Measurements from ENCODE around the gene SLC6A11. TPM values are rescaled to one million over a fixed set of nuclear protein-coding genes. Genes with fewer than 3 reads are reported as not detected.

SLC6A11 gene
- total RNA-seq, 1 experiment from 2014 or later: not detected

DNA sequence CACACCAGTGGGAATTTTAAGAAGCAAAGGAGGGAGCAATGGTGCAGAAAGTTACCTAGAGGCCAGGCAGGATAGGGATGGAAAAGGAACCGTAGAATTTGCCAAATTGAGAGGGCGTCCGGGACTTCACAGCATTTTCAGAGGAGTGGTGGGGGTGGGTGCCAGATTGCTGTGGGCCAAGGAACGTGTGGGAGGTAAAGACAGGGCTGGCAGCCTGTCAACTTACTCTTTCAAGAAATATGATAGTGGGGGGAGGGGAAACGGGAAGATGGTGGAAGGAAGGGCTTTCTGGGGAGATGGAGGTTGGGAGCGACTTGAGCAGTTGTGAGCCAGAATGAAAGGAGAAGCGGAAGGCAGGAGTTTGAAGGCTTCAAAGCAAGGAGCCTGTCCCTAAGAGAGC is 1.4 kb upstream of the SLC6A11 start:
- no peak for DNase-seq (ENCODE audit: low spot score)
- no TSS peak for BruUV-seq (replicated peaks)
- Histone ChIP-seq H3K4me3 (ENCODE audit: low read depth, low read length, poor library complexity, severe bottlenecking) (no peak overlapping the region), H3K27ac (ENCODE audit: low read depth, low read length, poor library complexity, severe bottlenecking) (no peak overlapping the region), H3K36me3 (ENCODE audit: insufficient read depth, low read length, poor library complexity, severe bottlenecking) (no peaks in the 10 kb centered on the region), H3K27me3 (replicated peaks; ENCODE audit: insufficient read depth, low read depth, low read length, poor library complexity) (peaks cover 52% of the 10 kb centered on the region), H3K9me3 (ENCODE audit: low read depth, low read length, poor library complexity, severe bottlenecking) (no peaks in the 10 kb centered on the region), H3K4me1 (ENCODE audit: insufficient read depth, low read length, poor library complexity, severe bottlenecking) (no peaks in the 10 kb centered on the region)
- TF ChIP-seq, protein P1, sequence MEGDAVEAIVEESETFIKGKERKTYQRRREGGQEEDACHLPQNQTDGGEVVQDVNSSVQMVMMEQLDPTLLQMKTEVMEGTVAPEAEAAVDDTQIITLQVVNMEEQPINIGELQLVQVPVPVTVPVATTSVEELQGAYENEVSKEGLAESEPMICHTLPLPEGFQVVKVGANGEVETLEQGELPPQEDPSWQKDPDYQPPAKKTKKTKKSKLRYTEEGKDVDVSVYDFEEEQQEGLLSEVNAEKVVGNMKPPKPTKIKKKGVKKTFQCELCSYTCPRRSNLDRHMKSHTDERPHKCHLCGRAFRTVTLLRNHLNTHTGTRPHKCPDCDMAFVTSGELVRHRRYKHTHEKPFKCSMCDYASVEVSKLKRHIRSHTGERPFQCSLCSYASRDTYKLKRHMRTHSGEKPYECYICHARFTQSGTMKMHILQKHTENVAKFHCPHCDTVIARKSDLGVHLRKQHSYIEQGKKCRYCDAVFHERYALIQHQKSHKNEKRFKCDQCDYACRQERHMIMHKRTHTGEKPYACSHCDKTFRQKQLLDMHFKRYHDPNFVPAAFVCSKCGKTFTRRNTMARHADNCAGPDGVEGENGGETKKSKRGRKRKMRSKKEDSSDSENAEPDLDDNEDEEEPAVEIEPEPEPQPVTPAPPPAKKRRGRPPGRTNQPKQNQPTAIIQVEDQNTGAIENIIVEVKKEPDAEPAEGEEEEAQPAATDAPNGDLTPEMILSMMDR (conservative IDR thresholded peaks at IDR 0.05; ENCODE audit: low read depth, low read length): no peak
- TF ChIP-seq EZH2 (IDR thresholded peaks at IDR 0.05; ENCODE audit: borderline replicate concordance, low read depth, low read length, poor library complexity, severe bottlenecking): no peak
- intact Hi-C loops (cut with micrococcal nuclease; ENCODE audit: unreplicated experiment): no loop called here
- CTCF ChIA-PET: no interaction called here
- POLR2A ChIA-PET (ENCODE audit: low non-redundant PET): no interaction called here

DNA sequence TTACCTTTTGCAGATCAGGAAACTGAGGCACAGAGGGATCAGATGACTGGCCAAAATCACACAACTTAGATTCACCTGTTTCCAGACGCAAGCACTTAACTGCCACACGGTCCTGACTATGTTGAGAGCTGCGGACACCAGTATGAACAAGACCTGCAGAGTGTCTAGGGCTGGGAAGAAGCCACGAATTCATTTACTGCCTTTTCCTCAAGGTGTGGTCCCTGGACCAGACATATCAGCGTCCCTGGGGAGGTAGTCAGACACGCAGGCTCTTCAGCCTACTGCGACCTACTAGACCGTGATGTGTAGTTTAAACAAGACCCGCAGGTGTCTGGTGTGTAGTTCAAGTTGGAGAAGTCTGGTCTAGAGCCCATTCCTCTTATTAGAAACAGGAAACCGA is 541 bp upstream of the SLC6A11 start:
- Histone ChIP-seq H3K4me1 (ENCODE audit: insufficient read depth, low read length, poor library complexity, severe bottlenecking) (no peaks in the 10 kb centered on the region), H3K36me3 (ENCODE audit: insufficient read depth, low read length, poor library complexity, severe bottlenecking) (no peaks in the 10 kb centered on the region), H3K27ac (ENCODE audit: low read depth, low read length, poor library complexity, severe bottlenecking) (no peak overlapping the region), H3K9me3 (ENCODE audit: low read depth, low read length, poor library complexity, severe bottlenecking) (no peaks in the 10 kb centered on the region), H3K27me3 (replicated peaks; ENCODE audit: insufficient read depth, low read depth, low read length, poor library complexity) (peaks cover 52% of the 10 kb centered on the region), H3K4me3 (ENCODE audit: low read depth, low read length, poor library complexity, severe bottlenecking) (no peak overlapping the region)
- no peak for DNase-seq (ENCODE audit: low spot score)
- no TSS peak for BruUV-seq (replicated peaks)
- POLR2A ChIA-PET (ENCODE audit: low non-redundant PET): no interaction called here
- TF ChIP-seq, protein P1 (conservative IDR thresholded peaks at IDR 0.05; ENCODE audit: low read depth, low read length): no peak
- no peak for TF ChIP-seq EZH2 (IDR thresholded peaks at IDR 0.05; ENCODE audit: borderline replicate concordance, low read depth, low read length, poor library complexity, severe bottlenecking)
- CTCF ChIA-PET: no interaction called here
- intact Hi-C loops (cut with micrococcal nuclease; ENCODE audit: unreplicated experiment): no loop called here

DNA sequence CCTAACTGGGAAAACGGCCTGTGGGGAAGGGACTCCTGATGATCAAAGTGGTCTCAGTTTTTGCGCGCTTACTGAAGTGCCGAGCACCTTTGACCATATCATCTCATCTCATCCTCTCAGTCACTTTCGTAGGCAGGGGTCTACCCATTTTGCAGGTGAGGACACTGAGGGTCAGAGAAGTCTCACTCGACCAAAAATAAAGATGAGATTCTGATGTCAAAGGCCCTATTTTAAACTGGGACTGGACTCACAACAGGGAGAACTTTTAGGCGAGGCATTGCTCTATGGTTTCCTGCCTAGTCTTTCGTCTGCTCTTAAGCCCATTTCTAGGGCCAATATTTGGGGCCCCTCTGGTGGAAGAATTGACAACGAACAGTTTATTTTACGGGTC is 830 bp downstream of the SLC6A11 start:
- no TSS peak for BruUV-seq (replicated peaks)
- no peak for DNase-seq (ENCODE audit: low spot score)
- no peak for TF ChIP-seq EZH2 (IDR thresholded peaks at IDR 0.05; ENCODE audit: borderline replicate concordance, low read depth, low read length, poor library complexity, severe bottlenecking)
- Histone ChIP-seq H3K27ac (ENCODE audit: low read depth, low read length, poor library complexity, severe bottlenecking) (no peak overlapping the region), H3K27me3 (replicated peaks; ENCODE audit: insufficient read depth, low read depth, low read length, poor library complexity) (peaks cover 58% of the 10 kb centered on the region), H3K36me3 (ENCODE audit: insufficient read depth, low read length, poor library complexity, severe bottlenecking) (no peaks in the 10 kb centered on the region), H3K4me3 (ENCODE audit: low read depth, low read length, poor library complexity, severe bottlenecking) (no peak overlapping the region), H3K9me3 (ENCODE audit: low read depth, low read length, poor library complexity, severe bottlenecking) (no peaks in the 10 kb centered on the region), H3K4me1 (ENCODE audit: insufficient read depth, low read length, poor library complexity, severe bottlenecking) (no peaks in the 10 kb centered on the region)
- ChIA-PET CTCF (no interaction called here), POLR2A (ENCODE audit: low non-redundant PET) (no interaction called here)
- intact Hi-C loops (cut with micrococcal nuclease; ENCODE audit: unreplicated experiment): no loop called here

DNA sequence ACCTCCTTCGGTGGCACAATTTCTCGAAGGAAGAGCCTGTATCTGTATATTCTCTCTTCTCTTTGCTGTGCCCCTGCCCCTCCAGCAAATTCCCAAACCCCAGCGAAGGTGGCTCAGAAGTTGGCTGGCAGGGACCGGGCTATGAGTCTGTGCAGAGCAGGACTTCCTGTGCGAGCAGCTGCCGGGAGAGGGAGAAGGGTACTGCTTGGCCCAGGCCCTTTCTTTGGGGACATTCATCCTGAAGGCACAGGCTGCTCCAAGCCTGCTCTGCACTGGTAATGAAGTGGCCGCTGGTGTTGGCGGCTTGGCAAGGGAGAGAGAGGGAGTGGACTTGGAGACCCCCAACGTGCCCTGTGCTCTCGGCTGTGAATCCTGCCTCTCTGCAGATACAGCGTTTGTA is 1.5 kb downstream of the SLC6A11 start:
- no TSS peak for BruUV-seq (replicated peaks)
- Histone ChIP-seq H3K27me3 (replicated peaks; ENCODE audit: insufficient read depth, low read depth, low read length, poor library complexity) (peaks cover 63% of the 10 kb centered on the region), H3K36me3 (ENCODE audit: insufficient read depth, low read length, poor library complexity, severe bottlenecking) (no peaks in the 10 kb centered on the region), H3K9me3 (ENCODE audit: low read depth, low read length, poor library complexity, severe bottlenecking) (no peaks in the 10 kb centered on the region), H3K4me1 (ENCODE audit: insufficient read depth, low read length, poor library complexity, severe bottlenecking) (no peaks in the 10 kb centered on the region), H3K4me3 (ENCODE audit: low read depth, low read length, poor library complexity, severe bottlenecking) (no peak overlapping the region), H3K27ac (ENCODE audit: low read depth, low read length, poor library complexity, severe bottlenecking) (no peak overlapping the region)
- POLR2A ChIA-PET (ENCODE audit: low non-redundant PET): no interaction called here
- DNase-seq (ENCODE audit: low spot score): no peak
- CTCF ChIA-PET: no interaction called here
- TF ChIP-seq, protein P1 (conservative IDR thresholded peaks at IDR 0.05; ENCODE audit: low read depth, low read length): no peak
- no peak for TF ChIP-seq EZH2 (IDR thresholded peaks at IDR 0.05; ENCODE audit: borderline replicate concordance, low read depth, low read length, poor library complexity, severe bottlenecking)
- intact Hi-C loops (cut with micrococcal nuclease; ENCODE audit: unreplicated experiment): no loop called here
